Endothelial cell of hepatic sinusoid (primary cell): ENCODE measurements around the gene RPTOR.

Experiments
- in situ Hi-C: cut with HindIII; loops from 2 replicates; pipeline ENCODE4 v1.10.0; 2017; ENCODE audit warnings: low sequenced_read_pairs

Gene RPTOR

GRCh38 chr17:80790981-80791742 lies 246.5 kb downstream of the RPTOR start:
- in situ Hi-C loops = no loop called here

GRCh38 chr17:80791758-80792284 lies 247.2 kb downstream of the RPTOR start:
- in situ Hi-C loops = no loop called here

GRCh38 chr17:80792373-80792781 lies 247.7 kb downstream of the RPTOR start:
- in situ Hi-C loops = no loop called here

GRCh38 chr17:80793421-80793820 lies 248.8 kb downstream of the RPTOR start:
- in situ Hi-C loops = no loop called here

- in situ Hi-C loops = no loop called here
Measured at GRCh38 chr17:80793851-80794267, 249.2 kb downstream of the RPTOR start.

GRCh38 chr17:80794281-80795089 lies 249.8 kb downstream of the RPTOR start:
- in situ Hi-C loops = loop anchor here (5.0 kb wide), 1 partner anchor 67 kb away; no protein-coding TSS in a partner anchor

- in situ Hi-C loops = loop anchor here (5.0 kb wide), 1 partner anchor 68 kb away; no protein-coding TSS in a partner anchor
Measured at GRCh38 chr17:80795090-80795580, 250.5 kb downstream of the RPTOR start.

GRCh38 chr17:80795754-80796153 lies 251.1 kb downstream of the RPTOR start:
- in situ Hi-C loops = loop anchor here (5.0 kb wide), 1 partner anchor 68 kb away; no protein-coding TSS in a partner anchor

GRCh38 chr17:80796430-80796861 lies 251.8 kb downstream of the RPTOR start:
- in situ Hi-C loops = loop anchor here (5.0 kb wide), 1 partner anchor 69 kb away; no protein-coding TSS in a partner anchor

GRCh38 chr17:80797222-80797621 lies 252.6 kb downstream of the RPTOR start:
- in situ Hi-C loops = loop anchor here (5.0 kb wide), 1 partner anchor 70 kb away; no protein-coding TSS in a partner anchor

GRCh38 chr17:80797741-80798594 lies 253.3 kb downstream of the RPTOR start:
- in situ Hi-C loops = loop anchor here (5.0 kb wide), 1 partner anchor 71 kb away; no protein-coding TSS in a partner anchor

GRCh38 chr17:80798595-80799537 lies 254.2 kb downstream of the RPTOR start:
- in situ Hi-C loops = loop anchor here (5.0 kb wide), 1 partner anchor 72 kb away; no protein-coding TSS in a partner anchor

GRCh38 chr17:80799538-80800480 lies 255.2 kb downstream of the RPTOR start:
- in situ Hi-C loops = loop anchor here (5.0 kb wide), 1 partner anchor 73 kb away; no protein-coding TSS in a partner anchor

- in situ Hi-C loops = no loop called here
Measured at GRCh38 chr17:80800481-80801391, 256.1 kb downstream of the RPTOR start.

GRCh38 chr17:80802626-80803450 lies 258.2 kb downstream of the RPTOR start:
- in situ Hi-C loops = no loop called here
